ACC112 (cell line): ENCODE results near the gene PFDN1.

ENCODE experiments used
- H2AFZ ChIP-seq: fragments of 200-600 bp; sonication (generic); one replicate; pipeline ENCODE4 v1.6.0; 2017; ENCODE audit warnings: antibody characterized with exemption, low read length; ENCODE audit not compliant: unreplicated experiment
- H3K27ac ChIP-seq: fragments of 200-600 bp; sonication (generic); 2 replicates; pipeline ENCODE4 v1.5.1; 2014; ENCODE audit warnings: low read depth, mild to moderate bottlenecking, antibody characterized with exemption, low read length, moderate library complexity
- H3K27me3 ChIP-seq: fragments of 200-600 bp; sonication (generic); 2 replicates; pipeline ENCODE4 v1.6.1; 2014; ENCODE audit warnings: mild to moderate bottlenecking, antibody characterized with exemption, low read length, moderate library complexity, mixed read lengths; ENCODE audit not compliant: insufficient read depth
- H3K36me3 ChIP-seq: fragments of 200-600 bp; sonication (generic); 2 replicates; pipeline ENCODE4 v1.6.1; 2016; ENCODE audit warnings: mild to moderate bottlenecking, antibody characterized with exemption, low read length, moderate library complexity, mixed read lengths; ENCODE audit not compliant: insufficient read depth
- H3K4me1 ChIP-seq: fragments of 200-600 bp; sonication (generic); one replicate; pipeline ENCODE4 v1.6.1; 2016; ENCODE audit warnings: low read length, mixed read lengths; ENCODE audit not compliant: insufficient read depth, unreplicated experiment, control insufficient read depth
- H3K4me3 ChIP-seq: fragments of 200-600 bp; sonication (generic); 2 replicates; pipeline ENCODE4 v1.5.1; 2014; ENCODE audit warnings: mild to moderate bottlenecking, low read depth, low read length
- H3K79me2 ChIP-seq: fragments of 200-600 bp; sonication (generic); one replicate; pipeline ENCODE4 v1.6.0; 2016; ENCODE audit warnings: low read length; ENCODE audit not compliant: control insufficient read depth, unreplicated experiment, insufficient read depth

Gene PFDN1

GRCh38 chr5:140260089-140260656 lies 42.7 kb downstream of the PFDN1 start:
- Histone ChIP-seq H3K36me3 (peaks cover 4% of the 10 kb centered on the region; the same call in 1 of the 2 replicates), H2AFZ (no peak overlapping the region), H3K79me2 (peaks cover 37% of the 10 kb centered on the region), H3K27ac (no peak overlapping the region), H3K4me1 (peaks cover 30% of the 10 kb centered on the region), H3K4me3 (no peak overlapping the region), H3K27me3 (no peaks in the 10 kb centered on the region)

GRCh38 chr5:140259500-140259899 lies 43.4 kb downstream of the PFDN1 start:
- H3K27me3 ChIP-seq: no peaks in the 10 kb centered on the region
- no peak overlapping the region for H3K4me3 ChIP-seq
- peaks cover 4% of the 10 kb centered on the region; the same call in 1 of the 2 replicates for H3K36me3 ChIP-seq
- peaks cover 33% of the 10 kb centered on the region for H3K4me1 ChIP-seq
- no peak overlapping the region for H2AFZ ChIP-seq
- peaks cover 36% of the 10 kb centered on the region for H3K79me2 ChIP-seq
- H3K27ac ChIP-seq: no peak overlapping the region

- Histone ChIP-seq H3K27me3 (no peaks in the 10 kb centered on the region), H3K36me3 (peaks cover 4% of the 10 kb centered on the region; the same call in 1 of the 2 replicates), H3K27ac (no peak overlapping the region), H3K79me2 (peaks cover 35% of the 10 kb centered on the region), H3K4me1 (peaks cover 39% of the 10 kb centered on the region), H2AFZ (no peak overlapping the region), H3K4me3 (no peak overlapping the region)
Observed at GRCh38 chr5:140258873-140259272, 44.0 kb downstream of the PFDN1 start.

- Histone ChIP-seq H3K27ac (peak overlapping the region; percentile 10; the same call in 1 of the 2 replicates), H3K4me1 (peaks cover 45% of the 10 kb centered on the region), H3K79me2 (peaks cover 43% of the 10 kb centered on the region), H3K4me3 (no peak overlapping the region), H3K27me3 (no peaks in the 10 kb centered on the region), H2AFZ (no peak overlapping the region), H3K36me3 (peaks cover 4% of the 10 kb centered on the region; the same call in 1 of the 2 replicates)
Observed at GRCh38 chr5:140258016-140258415, 44.9 kb downstream of the PFDN1 start.

GRCh38 chr5:140256726-140257125 lies 46.2 kb downstream of the PFDN1 start:
- Histone ChIP-seq H3K4me3 (no peak overlapping the region), H3K27ac (no peak overlapping the region), H3K36me3 (peaks cover 4% of the 10 kb centered on the region; the same call in 1 of the 2 replicates), H3K79me2 (peaks cover 45% of the 10 kb centered on the region), H3K4me1 (peaks cover 50% of the 10 kb centered on the region), H2AFZ (no peak overlapping the region), H3K27me3 (no peaks in the 10 kb centered on the region)

- no peak overlapping the region for H3K27ac ChIP-seq
- H3K36me3 ChIP-seq: peaks cover 4% of the 10 kb centered on the region; the same call in 1 of the 2 replicates
- no peak overlapping the region for H3K4me3 ChIP-seq
- H2AFZ ChIP-seq: no peak overlapping the region
- peaks cover 45% of the 10 kb centered on the region for H3K79me2 ChIP-seq
- peaks cover 46% of the 10 kb centered on the region for H3K4me1 ChIP-seq
- no peaks in the 10 kb centered on the region for H3K27me3 ChIP-seq
Observed at GRCh38 chr5:140255460-140256157, 47.3 kb downstream of the PFDN1 start.

- H3K27me3 ChIP-seq: no peaks in the 10 kb centered on the region
- H2AFZ ChIP-seq: no peak overlapping the region
- H3K27ac ChIP-seq: peak overlapping the region; percentile 19; the same call in 1 of the 2 replicates
- peaks cover 9% of the 10 kb centered on the region; the same call in 1 of the 2 replicates for H3K36me3 ChIP-seq
- no peak overlapping the region for H3K4me3 ChIP-seq
- peaks cover 42% of the 10 kb centered on the region for H3K79me2 ChIP-seq
- peaks cover 51% of the 10 kb centered on the region for H3K4me1 ChIP-seq
Observed at GRCh38 chr5:140253985-140254384, 48.9 kb downstream of the PFDN1 start.

GRCh38 chr5:140252470-140253126 lies 50.3 kb downstream of the PFDN1 start:
- Histone ChIP-seq H3K4me1 (peaks cover 40% of the 10 kb centered on the region), H3K36me3 (peaks cover 5% of the 10 kb centered on the region; the same call in 1 of the 2 replicates), H3K79me2 (peaks cover 33% of the 10 kb centered on the region), H3K27me3 (no peaks in the 10 kb centered on the region), H2AFZ (no peak overlapping the region), H3K4me3 (no peak overlapping the region), H3K27ac (peak overlapping the region; percentile 93)

GRCh38 chr5:140251527-140251973 lies 51.4 kb downstream of the PFDN1 start:
- H3K27me3 ChIP-seq: no peaks in the 10 kb centered on the region
- peaks cover 33% of the 10 kb centered on the region for H3K79me2 ChIP-seq
- peaks cover 5% of the 10 kb centered on the region; the same call in 1 of the 2 replicates for H3K36me3 ChIP-seq
- H3K27ac ChIP-seq: peak overlapping the region; percentile 93
- peak overlapping the region; percentile 34; the same call in 1 of the 2 replicates for H3K4me3 ChIP-seq
- H3K4me1 ChIP-seq: peaks cover 45% of the 10 kb centered on the region
- no peak overlapping the region for H2AFZ ChIP-seq

GRCh38 chr5:140250386-140250785 lies 52.5 kb downstream of the PFDN1 start:
- H3K27ac ChIP-seq: peak overlapping the region; percentile 93
- peaks cover 26% of the 10 kb centered on the region for H3K79me2 ChIP-seq
- no peaks in the 10 kb centered on the region for H3K27me3 ChIP-seq
- no peak overlapping the region for H3K4me3 ChIP-seq
- H3K4me1 ChIP-seq: peaks cover 53% of the 10 kb centered on the region
- no peak overlapping the region for H2AFZ ChIP-seq
- peaks cover 5% of the 10 kb centered on the region; the same call in 1 of the 2 replicates for H3K36me3 ChIP-seq
